ENCODE data around the gene PTPRN2. TPM values are rescaled to one million over a fixed set of nuclear protein-coding genes. Genes with fewer than 3 reads are reported as not detected.
"Not testable (repeated sequence)": the region's sequence is repeated elsewhere in the genome, so short reads cannot be mapped to it uniquely, and the experiment has no call there.

Gene PTPRN2
- polyA plus RNA-seq, 3 donors from 2014 or later, result 1.9 to 3.7 (median 2.2) TPM

DNA sequence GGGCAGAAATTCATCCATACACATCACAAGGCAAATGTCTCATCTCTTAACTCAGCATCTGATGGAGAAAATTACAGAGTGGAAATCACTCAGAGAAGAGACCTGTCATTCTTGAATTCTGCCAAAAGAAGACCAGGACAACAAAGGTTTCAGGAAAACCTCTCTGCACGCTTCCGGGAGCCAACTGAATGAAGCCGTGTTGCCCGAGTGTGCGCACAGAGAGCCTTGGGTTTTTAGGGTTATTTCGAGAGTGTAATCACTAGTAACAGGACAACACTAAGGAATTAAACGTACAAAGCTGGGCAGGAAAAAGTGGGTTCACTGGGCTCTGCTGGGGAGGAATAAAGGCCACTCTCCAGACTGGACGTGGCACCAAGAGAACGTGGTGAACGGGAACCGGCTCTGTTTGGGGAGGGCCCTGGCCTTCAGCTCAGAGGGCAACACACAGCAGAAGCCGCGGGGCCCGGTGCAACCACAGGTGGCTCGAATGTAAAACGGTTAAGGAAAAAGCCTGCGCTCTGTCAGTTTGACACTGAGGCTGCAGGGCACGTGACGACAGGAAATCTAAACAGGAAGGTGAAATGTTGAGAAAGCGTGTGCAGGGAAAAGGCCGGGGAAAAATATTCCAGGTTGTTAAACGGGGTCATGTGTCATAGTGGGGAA, 919.3 kb downstream of the PTPRN2 start:
- Mint-ChIP-seq H3K27me3 (ENCODE audit: low read depth in 3 of 3) (peaks cover 0 to 2% (median 0%) of the 10 kb centered on the region in 3 donors), H3K9me3 (no peaks in the 10 kb centered on the region), H3K4me3 (no peak overlapping the region), H3K27ac (no peak overlapping the region), H3K4me1 (peaks cover 0 to 1% of the 10 kb centered on the region in 2 donors), H3K36me3 (no peaks in the 10 kb centered on the region)
- no peak for DNase-seq

DNA sequence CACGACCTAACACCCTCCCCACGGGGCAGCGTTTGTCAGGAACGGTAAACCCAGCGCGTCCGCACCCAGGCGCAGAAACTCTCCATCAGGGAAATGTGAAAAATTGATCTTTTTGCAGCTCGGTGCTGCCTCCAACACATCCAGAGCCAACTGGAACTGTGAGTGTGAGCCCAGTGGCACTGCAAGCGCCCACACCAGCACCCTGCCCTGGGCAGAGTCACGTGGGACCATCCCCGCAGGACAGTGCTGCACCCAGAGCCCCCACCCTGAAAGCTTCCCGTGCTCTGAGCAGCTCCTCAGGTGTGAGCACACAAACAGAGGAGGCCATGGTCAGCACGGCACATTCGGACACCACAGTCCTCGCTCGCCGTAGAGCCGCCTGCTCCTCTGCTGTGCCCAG, 919.9 kb downstream of the PTPRN2 start:
- Mint-ChIP-seq H3K4me1 (peaks cover 0 to 1% of the 10 kb centered on the region in 2 donors), H3K27ac (peak overlapping the region in 1 of 6 donors; percentile 30), H3K9me3 (no peaks in the 10 kb centered on the region), H3K27me3 (ENCODE audit: low read depth in 3 of 3) (peaks cover 0 to 2% (median 0%) of the 10 kb centered on the region in 3 donors), H3K36me3 (no peaks in the 10 kb centered on the region), H3K4me3 (no peak overlapping the region)
- DNase-seq, result no peak

- Mint-ChIP-seq H3K27me3 (ENCODE audit: low read depth in 3 of 3) (no peaks in the 10 kb centered on the region), H3K27ac (peak overlapping the region in 1 of 6 donors; percentile 30), H3K4me1 (peaks cover 0 to 1% of the 10 kb centered on the region in 2 donors), H3K36me3 (no peaks in the 10 kb centered on the region), H3K9me3 (no peaks in the 10 kb centered on the region), H3K4me3 (no peak overlapping the region)
- no peak for DNase-seq
These were observed 920.4 kb downstream of the PTPRN2 start for GRCh38 chr7:157667261-157667660.

DNA sequence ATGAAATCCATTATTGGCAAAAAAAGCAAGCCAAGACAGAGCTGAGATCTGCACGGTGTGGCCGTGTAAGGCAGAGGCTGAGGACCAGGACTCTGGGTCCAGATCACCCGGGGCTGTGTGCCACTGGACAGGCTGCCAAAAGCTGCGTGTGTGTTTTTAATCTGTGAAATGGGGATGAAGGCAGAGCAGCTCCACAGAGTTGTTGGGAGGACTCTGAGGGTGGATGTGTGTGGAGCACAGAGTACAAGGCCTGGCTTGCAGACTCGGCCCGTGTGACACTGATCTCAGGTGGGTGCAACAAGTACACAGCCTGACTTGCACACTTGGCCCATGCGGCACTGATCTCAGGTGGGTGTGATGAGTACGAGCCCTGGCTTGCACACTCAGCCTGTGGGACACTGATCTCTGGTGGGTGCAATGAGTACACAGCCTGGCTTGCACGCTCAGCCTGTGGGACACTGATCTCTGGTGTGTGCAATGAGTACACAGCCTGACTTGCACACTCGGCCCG, 921.0 kb downstream of the PTPRN2 start:
- Mint-ChIP-seq H3K27me3 (ENCODE audit: low read depth in 3 of 3) (no peaks in the 10 kb centered on the region), H3K9me3 (no peaks in the 10 kb centered on the region), H3K36me3 (no peaks in the 10 kb centered on the region), H3K27ac (no peak overlapping the region), H3K4me1 (peaks cover 0 to 1% of the 10 kb centered on the region in 2 donors), H3K4me3 (no peak overlapping the region)
- no peak for DNase-seq

- not testable (repeated sequence) for H3K9me3 Mint-ChIP-seq; H3K27me3 Mint-ChIP-seq (ENCODE audit: low read depth in 3 of 3); H3K27ac Mint-ChIP-seq; H3K36me3 Mint-ChIP-seq; H3K4me3 Mint-ChIP-seq; H3K4me1 Mint-ChIP-seq; DNase-seq
These were observed 922.0 kb downstream of the PTPRN2 start for GRCh38 chr7:157665634-157665988.

DNA sequence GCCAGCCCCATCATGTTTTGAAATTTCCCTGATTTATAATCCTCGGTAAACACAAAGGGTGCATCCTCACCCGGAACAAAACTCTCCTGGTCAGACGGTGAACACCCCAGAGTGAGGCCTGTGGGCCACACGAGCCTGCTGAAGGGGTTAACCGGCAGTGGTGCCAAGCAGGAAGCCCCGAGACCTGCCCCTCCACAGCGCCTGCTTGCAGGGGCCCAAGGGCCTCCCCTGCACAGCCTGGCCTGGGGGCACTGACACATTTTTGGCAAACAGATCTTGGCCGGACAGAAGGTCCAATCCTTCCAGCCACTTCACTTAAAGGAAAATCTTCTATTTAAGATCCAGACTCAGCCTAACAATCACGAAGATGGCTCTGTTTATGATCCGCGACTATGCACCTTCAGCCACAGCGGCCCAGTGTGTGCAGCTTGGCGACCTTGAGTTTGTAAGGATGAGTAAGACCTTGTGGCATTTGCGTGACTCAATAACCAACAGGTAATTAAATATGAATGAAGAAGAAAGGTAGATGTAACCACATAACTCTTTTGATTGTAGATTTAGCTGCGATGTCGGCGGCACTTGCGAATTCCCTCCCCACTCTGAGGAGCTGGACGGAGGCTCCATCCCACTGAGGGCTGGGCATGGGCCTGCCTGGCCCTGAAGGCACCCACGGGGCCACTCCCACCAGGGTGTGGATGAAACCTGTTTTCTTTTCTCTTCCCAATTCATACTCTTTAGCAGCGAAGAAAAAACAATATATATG, 922.6 kb downstream of the PTPRN2 start:
- no peak for DNase-seq
- H3K36me3 Mint-ChIP-seq, result no peaks in the 10 kb centered on the region
- no peak overlapping the region for H3K4me3 Mint-ChIP-seq
- H3K27me3 Mint-ChIP-seq (ENCODE audit: low read depth in 3 of 3), result no peaks in the 10 kb centered on the region
- peaks cover 5 to 6% of the 10 kb centered on the region in 2 donors for H3K4me1 Mint-ChIP-seq
- no peaks in the 10 kb centered on the region for H3K9me3 Mint-ChIP-seq
- H3K27ac Mint-ChIP-seq, result no peak overlapping the region

- Mint-ChIP-seq H3K4me3 (no peak overlapping the region), H3K9me3 (no peaks in the 10 kb centered on the region), H3K36me3 (no peaks in the 10 kb centered on the region), H3K27me3 (ENCODE audit: low read depth in 3 of 3) (no peaks in the 10 kb centered on the region), H3K27ac (no peak overlapping the region), H3K4me1 (peaks cover 10% of the 10 kb centered on the region in 2 donors)
- no peak for DNase-seq
These were observed 923.6 kb downstream of the PTPRN2 start for GRCh38 chr7:157664034-157664433.

DNA sequence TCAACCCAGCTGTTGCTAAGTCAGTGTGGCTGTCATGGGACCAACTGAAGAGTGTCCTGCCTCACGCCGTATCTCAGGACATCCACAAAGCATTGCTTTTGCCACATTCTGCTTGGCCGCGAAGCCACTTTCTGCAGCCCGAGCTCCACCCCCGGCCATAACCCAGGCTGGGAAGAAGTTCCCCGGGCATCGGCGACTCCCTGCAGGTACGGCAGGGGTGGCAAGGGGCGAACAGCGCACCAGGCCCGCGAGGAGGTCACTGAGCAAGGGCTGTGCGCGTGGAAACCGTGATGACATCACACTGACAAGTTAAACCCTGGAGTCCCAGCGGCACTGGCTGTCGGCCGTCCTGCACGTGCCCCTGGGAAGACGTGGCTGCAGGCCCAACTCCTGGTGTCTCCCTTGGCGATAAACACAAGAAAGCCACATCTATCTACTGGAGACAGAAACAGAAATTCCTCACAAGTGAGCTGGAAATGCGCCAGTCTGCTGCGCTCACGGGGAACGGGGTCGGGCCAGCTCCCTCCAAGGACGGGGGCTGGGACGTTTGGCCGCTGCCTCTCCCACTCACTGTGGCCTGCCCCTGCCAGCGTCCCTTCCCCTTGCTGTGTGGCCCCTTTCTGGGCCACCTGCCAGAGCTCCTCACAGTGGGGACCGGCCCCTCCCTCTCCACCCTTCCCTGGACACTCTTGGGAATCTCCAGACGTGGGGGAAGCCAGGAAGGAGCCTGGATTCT, 924.5 kb downstream of the PTPRN2 start:
- Mint-ChIP-seq H3K4me1 (peaks cover 8 to 16% of the 10 kb centered on the region in 2 donors), H3K9me3 (no peaks in the 10 kb centered on the region), H3K4me3 (no peak overlapping the region), H3K27ac (no peak overlapping the region), H3K27me3 (ENCODE audit: low read depth in 3 of 3) (no peaks in the 10 kb centered on the region), H3K36me3 (no peaks in the 10 kb centered on the region)
- no peak for DNase-seq

GRCh38 chr7:157662110-157662791, 925.4 kb downstream of the PTPRN2 start:
- DNase-seq, result no peak
- no peak overlapping the region for H3K27ac Mint-ChIP-seq

GRCh38 chr7:157661611-157661975, 926.0 kb downstream of the PTPRN2 start:
- H3K4me3 Mint-ChIP-seq, result no peak overlapping the region
- H3K27ac Mint-ChIP-seq, result no peak overlapping the region
- no peak for DNase-seq
- no peaks in the 10 kb centered on the region for H3K36me3 Mint-ChIP-seq
- peaks cover 8 to 16% of the 10 kb centered on the region in 2 donors for H3K4me1 Mint-ChIP-seq
- no peaks in the 10 kb centered on the region for H3K9me3 Mint-ChIP-seq
- H3K27me3 Mint-ChIP-seq (ENCODE audit: low read depth in 3 of 3), result no peaks in the 10 kb centered on the region

More at GRCh38 chr7:157662110-157662791, 925.4 kb downstream of the PTPRN2 start:
- H3K36me3 Mint-ChIP-seq, result no peaks in the 10 kb centered on the region
- no peak overlapping the region for H3K4me3 Mint-ChIP-seq
- H3K27me3 Mint-ChIP-seq (ENCODE audit: low read depth in 3 of 3), result no peaks in the 10 kb centered on the region
- peaks cover 8 to 16% of the 10 kb centered on the region in 2 donors for H3K4me1 Mint-ChIP-seq
- H3K9me3 Mint-ChIP-seq, result no peaks in the 10 kb centered on the region

- Mint-ChIP-seq H3K27ac (no peak overlapping the region), H3K27me3 (ENCODE audit: low read depth in 3 of 3) (no peaks in the 10 kb centered on the region), H3K36me3 (no peaks in the 10 kb centered on the region), H3K9me3 (no peaks in the 10 kb centered on the region), H3K4me1 (peaks cover 8 to 16% of the 10 kb centered on the region in 2 donors), H3K4me3 (no peak overlapping the region)
- no peak for DNase-seq
These were observed 926.5 kb downstream of the PTPRN2 start for GRCh38 chr7:157660971-157661610.

DNA sequence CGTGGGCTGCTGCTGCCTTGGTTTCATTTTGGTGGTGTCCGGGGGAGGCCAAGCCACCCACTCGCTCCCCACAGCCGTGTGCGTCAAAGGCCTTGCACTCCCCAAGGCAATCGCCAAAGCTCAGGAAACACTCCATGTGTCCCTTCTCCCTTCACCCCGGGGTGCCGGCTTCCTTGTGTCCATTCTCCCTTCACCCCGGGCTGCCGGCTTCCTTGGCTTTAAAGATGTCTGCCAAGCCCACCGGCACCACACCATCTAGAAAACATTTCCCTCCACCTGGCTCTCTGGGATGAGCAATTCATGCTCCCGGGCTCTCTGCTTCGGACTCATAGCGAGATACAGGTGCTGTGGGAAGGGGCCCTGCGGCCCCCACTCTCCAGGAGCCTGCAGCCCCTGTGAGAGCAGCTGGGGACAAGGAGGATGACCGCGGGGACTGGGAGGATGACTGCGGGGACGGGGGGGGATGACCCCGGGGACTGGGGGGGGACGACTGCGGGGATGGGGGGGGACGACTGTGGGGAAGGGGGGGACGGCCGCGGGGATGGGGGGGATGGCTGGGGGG, 928.7 kb downstream of the PTPRN2 start:
- Mint-ChIP-seq H3K4me1 (peaks cover 8 to 16% of the 10 kb centered on the region in 2 donors), H3K9me3 (no peaks in the 10 kb centered on the region), H3K27me3 (ENCODE audit: low read depth in 3 of 3) (no peaks in the 10 kb centered on the region), H3K27ac (no peak overlapping the region), H3K36me3 (no peaks in the 10 kb centered on the region), H3K4me3 (no peak overlapping the region)
- DNase-seq, result no peak
